Measurements from ENCODE around the gene PTGES2. TPM values are rescaled to one million over a fixed set of nuclear protein-coding genes. Genes with fewer than 3 reads are reported as not detected.

The PTGES2 gene
- total RNA-seq, 1 donor from 2014 or later: 74.8 TPM

DNA sequence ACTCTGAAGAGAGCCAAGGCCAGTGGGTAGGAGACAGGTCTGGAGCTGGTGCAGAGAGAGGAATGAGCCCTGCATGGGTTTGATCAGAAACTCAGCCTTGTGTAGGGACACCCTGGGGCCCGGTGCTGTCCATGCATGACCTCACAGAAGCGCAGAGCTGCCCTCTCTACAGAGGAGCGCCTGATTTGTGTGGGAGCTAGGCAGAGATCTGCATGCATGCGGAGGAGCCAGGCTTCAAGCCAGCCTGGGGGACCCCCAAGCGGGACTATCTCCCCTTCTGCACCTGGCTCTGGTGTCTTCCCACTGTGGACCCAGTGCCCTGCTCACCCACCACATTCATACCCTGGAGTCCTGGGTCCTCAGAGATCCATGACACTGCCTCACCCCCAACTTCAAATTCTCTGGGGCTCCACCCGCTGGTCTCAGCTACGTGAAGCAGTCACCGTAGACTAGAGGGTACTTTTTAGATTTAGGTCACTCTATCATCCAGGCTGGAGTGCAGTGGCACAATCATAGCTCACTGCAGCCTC is 19.1 kb upstream of the PTGES2 start:
- Mint-ChIP-seq H3K27ac (no peak overlapping the region), H3K4me1 (peaks cover 28% of the 10 kb centered on the region), H3K9me3 (no peaks in the 10 kb centered on the region), H3K27me3 (ENCODE audit: low read depth) (no peaks in the 10 kb centered on the region), H3K4me3 (no peak overlapping the region), H3K36me3 (no peaks in the 10 kb centered on the region)
- no peak for TF ChIP-seq CTCF (IDR thresholded peaks at IDR 0.05; ENCODE audit: unreplicated experiment)
- DNase-seq (ENCODE audit: low spot score in 2 of 2, unreplicated experiment in 2 of 2): no peak

DNA sequence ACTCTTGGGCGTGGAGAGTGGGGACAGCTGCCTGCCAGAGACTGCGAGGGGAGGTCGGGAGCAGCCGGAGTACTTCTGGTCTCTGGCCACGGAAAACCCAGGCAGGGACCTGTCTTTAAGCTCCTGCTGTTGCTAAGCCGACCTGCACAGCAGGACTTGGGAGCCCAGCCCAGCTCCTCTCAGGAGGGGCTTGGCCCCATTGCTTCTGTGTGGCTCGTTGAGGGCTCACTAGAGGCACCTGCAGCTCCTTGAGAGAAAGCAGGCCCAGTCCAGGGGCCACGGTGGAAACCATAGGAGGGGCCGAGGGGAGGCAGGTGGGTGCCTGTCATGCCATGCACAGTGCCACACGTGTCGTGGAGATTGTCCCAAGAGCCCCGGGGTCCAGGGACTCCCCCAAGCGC is 18.4 kb upstream of the PTGES2 start:
- TF ChIP-seq CTCF (IDR thresholded peaks at IDR 0.05; ENCODE audit: unreplicated experiment): no peak
- Mint-ChIP-seq H3K4me1 (peaks cover 29% of the 10 kb centered on the region), H3K36me3 (no peaks in the 10 kb centered on the region), H3K27ac (peak overlapping the region; percentile 53), H3K27me3 (ENCODE audit: low read depth) (no peaks in the 10 kb centered on the region), H3K4me3 (no peak overlapping the region), H3K9me3 (no peaks in the 10 kb centered on the region)
- no peak for DNase-seq (ENCODE audit: low spot score in 2 of 2, unreplicated experiment in 2 of 2)

DNA sequence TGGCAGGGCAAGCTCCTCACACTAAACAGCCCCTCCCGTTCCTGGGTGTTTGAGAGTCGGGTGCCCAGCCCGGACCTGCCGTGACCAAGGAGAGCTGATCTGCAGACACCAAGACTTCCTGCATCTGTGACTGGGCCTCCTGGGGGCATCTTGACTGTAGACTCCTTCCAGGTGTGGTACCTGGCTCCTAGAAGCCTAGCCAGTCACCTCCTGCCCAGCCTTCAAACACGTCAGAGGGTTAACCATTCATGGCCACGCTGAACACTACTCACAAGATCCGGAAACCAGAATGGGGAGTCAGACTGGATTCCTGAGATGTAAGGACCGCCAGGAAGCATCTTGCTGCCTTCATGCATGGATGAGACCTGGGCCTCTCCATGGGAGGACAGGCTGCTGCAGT is 18.0 kb upstream of the PTGES2 start:
- no peaks in the 10 kb centered on the region for H3K36me3 Mint-ChIP-seq
- H3K27me3 Mint-ChIP-seq (ENCODE audit: low read depth): no peaks in the 10 kb centered on the region
- peak overlapping the region; percentile 53 for H3K27ac Mint-ChIP-seq
- peaks cover 27% of the 10 kb centered on the region for H3K4me1 Mint-ChIP-seq
- H3K9me3 Mint-ChIP-seq: no peaks in the 10 kb centered on the region
- TF ChIP-seq CTCF (IDR thresholded peaks at IDR 0.05; ENCODE audit: unreplicated experiment): no peak
- no peak overlapping the region for H3K4me3 Mint-ChIP-seq
- no peak for DNase-seq (ENCODE audit: low spot score in 2 of 2, unreplicated experiment in 2 of 2)

- H3K27me3 Mint-ChIP-seq (ENCODE audit: low read depth): no peaks in the 10 kb centered on the region
- no peak overlapping the region for H3K27ac Mint-ChIP-seq
- peaks cover 28% of the 10 kb centered on the region for H3K4me1 Mint-ChIP-seq
- no peak overlapping the region for H3K4me3 Mint-ChIP-seq
- H3K36me3 Mint-ChIP-seq: no peaks in the 10 kb centered on the region
- H3K9me3 Mint-ChIP-seq: no peaks in the 10 kb centered on the region
- no peak for TF ChIP-seq CTCF (IDR thresholded peaks at IDR 0.05; ENCODE audit: unreplicated experiment)
- DNase-seq (ENCODE audit: low spot score in 2 of 2, unreplicated experiment in 2 of 2): no peak
Observed at GRCh38 chr9:128144239-128145181, 17.0 kb upstream of the PTGES2 start.

DNA sequence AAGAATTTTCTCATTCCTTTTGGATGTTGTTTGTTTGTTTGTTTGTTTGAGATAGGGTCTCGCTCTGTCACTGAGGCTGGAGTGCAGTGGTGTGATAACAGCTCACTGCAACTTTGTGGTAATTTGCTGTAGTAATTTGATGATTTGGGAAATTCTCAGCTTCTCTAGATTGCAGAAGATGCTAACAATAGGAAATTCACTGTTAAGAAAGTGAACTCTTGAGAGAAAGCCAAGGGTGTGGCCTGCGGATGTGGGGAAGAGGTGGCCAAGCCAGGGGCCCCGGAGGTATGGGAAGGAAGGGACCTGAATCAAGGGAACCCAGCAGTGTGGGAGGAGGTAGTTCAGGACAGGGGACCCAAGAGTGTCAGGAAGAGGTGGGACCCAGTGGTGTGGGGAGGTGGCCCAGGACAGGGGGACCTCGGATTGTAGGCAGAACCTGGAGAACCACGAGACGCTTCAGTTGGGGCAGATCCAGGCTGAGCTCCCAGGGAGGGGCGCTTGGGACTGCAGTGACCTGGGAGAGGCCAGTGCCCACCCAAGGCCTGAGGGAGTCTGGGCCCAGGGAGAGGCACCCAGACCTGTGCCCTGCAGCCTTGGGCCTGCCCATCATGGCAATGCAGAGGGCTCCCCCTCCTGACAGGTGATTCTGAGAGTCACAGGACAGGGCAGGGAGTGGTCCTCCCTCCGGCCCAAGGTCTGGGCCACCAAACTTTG is 16.2 kb upstream of the PTGES2 start:
- TF ChIP-seq CTCF (IDR thresholded peaks at IDR 0.05; ENCODE audit: unreplicated experiment): no peak
- H3K36me3 Mint-ChIP-seq: no peaks in the 10 kb centered on the region
- no peak for DNase-seq (ENCODE audit: low spot score in 2 of 2, unreplicated experiment in 2 of 2)
- H3K27ac Mint-ChIP-seq: no peak overlapping the region
- no peaks in the 10 kb centered on the region for H3K9me3 Mint-ChIP-seq
- peaks cover 21% of the 10 kb centered on the region for H3K4me1 Mint-ChIP-seq
- no peaks in the 10 kb centered on the region for H3K27me3 Mint-ChIP-seq (ENCODE audit: low read depth)
- no peak overlapping the region for H3K4me3 Mint-ChIP-seq
